GM23248 (cell line): ENCODE results near the gene IBTK. TPM values are rescaled to one million over a fixed set of nuclear protein-coding genes. Genes with fewer than 3 reads are reported as not detected.
A peak's percentile ranks its signal among the peaks of the same experiment; 100 is the strongest.

Source experiments
- DNase-seq: peaks from one replicate; pipeline ENCODE4 v3.0.0-alpha.2; 2015
- H2AFZ ChIP-seq: fragments of 200-600 bp; sonication (generic); 2 replicates; pipeline ENCODE4 v1.6.1; 2016; ENCODE audit warnings: antibody characterized with exemption
- H3F3A ChIP-seq: fragments of 200-600 bp; sonication (generic); 2 replicates; pipeline ENCODE4 v1.6.1; 2016; ENCODE audit warnings: mild to moderate bottlenecking, antibody characterized with exemption, mixed run types; ENCODE audit not compliant: insufficient read depth
- H3K27ac ChIP-seq: fragments of 200-600 bp; sonication (generic); 2 replicates; pipeline ENCODE4 v1.5.1; 2016; ENCODE audit warnings: mild to moderate bottlenecking
- H3K27me3 ChIP-seq: fragments of 200-600 bp; sonication (generic); replicated peaks from 2 replicates; pipeline ENCODE4 v1.6.1; 2016; ENCODE audit warnings: mild to moderate bottlenecking; ENCODE audit not compliant: insufficient read depth
- H3K36me3 ChIP-seq: fragments of 200-600 bp; sonication (generic); 2 replicates; pipeline ENCODE4 v1.6.1; 2016; ENCODE audit warnings: low read depth, mild to moderate bottlenecking
- H3K4me1 ChIP-seq: fragments of 200-600 bp; sonication (generic); 2 replicates; pipeline ENCODE4 v1.6.1; 2016; ENCODE audit warnings: mild to moderate bottlenecking; ENCODE audit not compliant: insufficient read depth
- H3K4me2 ChIP-seq: fragments of 200-600 bp; sonication (generic); one replicate; pipeline ENCODE4 v1.6.1; 2016; ENCODE audit warnings: mild to moderate bottlenecking; ENCODE audit not compliant: unreplicated experiment
- H3K4me3 ChIP-seq: fragments of 200-600 bp; sonication (generic); 2 replicates; pipeline ENCODE4 v1.5.1; 2016; ENCODE audit warnings: mild to moderate bottlenecking
- H3K79me2 ChIP-seq: fragments of 200-600 bp; sonication (generic); 2 replicates; pipeline ENCODE4 v1.6.1; 2016; ENCODE audit warnings: mild to moderate bottlenecking; ENCODE audit not compliant: insufficient read depth
- H3K9ac ChIP-seq: fragments of 200-600 bp; sonication (generic); 2 replicates; pipeline ENCODE4 v1.6.1; 2016; ENCODE audit warnings: mild to moderate bottlenecking
- H3K9me2 ChIP-seq: fragments of 200-600 bp; sonication (generic); 2 replicates; pipeline ENCODE4 v1.6.1; 2016; ENCODE audit warnings: mixed run types, mild to moderate bottlenecking, moderate library complexity; ENCODE audit not compliant: insufficient read depth
- H3K9me3 ChIP-seq: fragments of 200-600 bp; sonication (generic); one replicate; pipeline ENCODE4 v1.6.1; 2017; ENCODE audit warnings: low read depth
- H4K20me1 ChIP-seq: fragments of 200-600 bp; sonication (generic); 2 replicates; pipeline ENCODE4 v1.6.0; 2016; ENCODE audit not compliant: insufficient read depth
- EZH2 ChIP-seq: fragments of 200-600 bp; sonication (generic); IDR thresholded peaks from 2 replicates; pipeline ENCODE4 v1.6.1; 2018; ENCODE audit warnings: antibody characterized with exemption, mild to moderate bottlenecking; ENCODE audit not compliant: insufficient read depth, poor library complexity, severe bottlenecking
- EZH2phosphoT487 ChIP-seq: fragments of 200-600 bp; sonication (generic); IDR thresholded peaks from 2 replicates; pipeline ENCODE4 v1.6.1; 2018; ENCODE audit warnings: antibody characterized with exemption, moderate library complexity, mild to moderate bottlenecking, low read depth; ENCODE audit not compliant: insufficient read depth
- WGBS, 2 experiments: methylation state at CpG; one replicate each; pipeline ENCODE4 v1.1.6; 2015 to 2017; ENCODE audit warnings: low lambda C conversion rate in 2 of 2, low coverage in 1 of 2; ENCODE audit errors: missing lambda C conversion rate in 2 of 2; 5-methylcytosine and 5-hydroxymethylcytosine counted together
- in situ Hi-C: fragments of 300-500 bp; cut with MboI; formaldehyde crosslinking; loops from 2 replicates; pipeline ENCODE4 v1.15.0; 2020
- polyA plus RNA-seq: library from polyadenylated mRNA; unstranded; fragments of >200 nt; fragmentation: Nextera tagmentation; extraction: Ambion mirVana; gene quantifications from 2 replicates; pipeline ENCODE4 v1.2.1, GENCODE V29; 2016
- total RNA-seq: library from RNA; depleted of rRNA; stranded (reverse); fragments of >200 nt; shearing (Covaris generic); gene quantifications from 2 replicates; pipeline ENCODE4 v1.2.3, GENCODE V29; 2014

The IBTK gene
- total and polyA plus RNA-seq, 2 experiments from 2014 or later = 23.8 to 44.5 TPM

GRCh38 chr6:82239597-82239996 is 7.9 kb downstream of the IBTK start:
- Histone ChIP-seq H3K4me3 (no peak overlapping the region), H3K4me2 (no peak overlapping the region), H3K9ac (no peak overlapping the region), H2AFZ (no peak overlapping the region), H3K27ac (no peak overlapping the region), H4K20me1 (no peaks in the 10 kb centered on the region), H3K9me2 (no peaks in the 10 kb centered on the region), H3K9me3 (no peaks in the 10 kb centered on the region), H3F3A (peaks cover 3% of the 10 kb centered on the region; the same call in 1 of the 2 replicates), H3K79me2 (peaks cover 100% of the 10 kb centered on the region), H3K36me3 (peaks cover 20% of the 10 kb centered on the region), H3K27me3 (no peaks in the 10 kb centered on the region), H3K4me1 (peaks cover 12% of the 10 kb centered on the region)
- in situ Hi-C loops = loop anchor here (25.0 kb wide), 1 partner anchor 948 kb away; the partner anchor contains the start of genes PGM3 and RWDD2A
- DNase-seq = no peak
- TF ChIP-seq EZH2 (no peak), EZH2phosphoT487 (no peak)
- 84 to 93% methylated on average over 2 of the region's 2 CpGs for WGBS, 2 experiments

- Histone ChIP-seq H2AFZ (no peak overlapping the region), H3K9me3 (no peaks in the 10 kb centered on the region), H3K36me3 (peaks cover 31% of the 10 kb centered on the region), H3K79me2 (peaks cover 100% of the 10 kb centered on the region), H3K27me3 (no peaks in the 10 kb centered on the region), H3K9ac (no peak overlapping the region), H3K9me2 (no peaks in the 10 kb centered on the region), H3K4me3 (no peak overlapping the region), H4K20me1 (no peaks in the 10 kb centered on the region), H3K4me2 (no peak overlapping the region), H3K4me1 (no peaks in the 10 kb centered on the region), H3F3A (peaks cover 3% of the 10 kb centered on the region; the same call in 1 of the 2 replicates), H3K27ac (no peak overlapping the region)
- peak; percentile 31 for DNase-seq
- TF ChIP-seq EZH2phosphoT487 (no peak), EZH2 (no peak)
- 46 to 80% methylated on average over 1 of the region's 1 CpG for WGBS, 2 experiments
- in situ Hi-C loops = loop anchor here (25.0 kb wide), 1 partner anchor 950 kb away; the partner anchor contains the start of genes PGM3 and RWDD2A
Measured at GRCh38 chr6:82237013-82237412, 10.5 kb downstream of the IBTK start.

GRCh38 chr6:82227770-82228169 is 19.8 kb downstream of the IBTK start:
- no peaks in the 10 kb centered on the region for H4K20me1 ChIP-seq
- no peak overlapping the region for H2AFZ ChIP-seq
- H3K4me1 ChIP-seq = peaks cover 9% of the 10 kb centered on the region
- no peaks in the 10 kb centered on the region for H3F3A ChIP-seq
- in situ Hi-C loops = loop anchor here (25.0 kb wide), 1 partner anchor 960 kb away; the partner anchor contains the start of genes PGM3 and RWDD2A
- no peaks in the 10 kb centered on the region for H3K9me3 ChIP-seq
- no peak overlapping the region for H3K4me3 ChIP-seq
- H3K79me2 ChIP-seq = peaks cover 72% of the 10 kb centered on the region
- H3K9me2 ChIP-seq = no peaks in the 10 kb centered on the region
- H3K27me3 ChIP-seq = no peaks in the 10 kb centered on the region
- 94 to 100% methylated on average over 1 of the region's 1 CpG for WGBS, 2 experiments
- DNase-seq = no peak
- peaks cover 71% of the 10 kb centered on the region for H3K36me3 ChIP-seq
- no peak overlapping the region for H3K4me2 ChIP-seq
- TF ChIP-seq EZH2 (no peak), EZH2phosphoT487 (no peak)
- no peak overlapping the region for H3K9ac ChIP-seq
- H3K27ac ChIP-seq = no peak overlapping the region

GRCh38 chr6:82220167-82220566 is 27.4 kb downstream of the IBTK start:
- DNase-seq = no peak
- 91 to 98% methylated on average over 2 of the region's 2 CpGs for WGBS, 2 experiments
- peaks cover 24% of the 10 kb centered on the region for H3K79me2 ChIP-seq
- no peaks in the 10 kb centered on the region for H3K4me1 ChIP-seq
- H2AFZ ChIP-seq = no peak overlapping the region
- no peak overlapping the region for H3K4me3 ChIP-seq
- peaks cover 77% of the 10 kb centered on the region for H3K36me3 ChIP-seq
- no peaks in the 10 kb centered on the region for H3K27me3 ChIP-seq
- no peaks in the 10 kb centered on the region for H4K20me1 ChIP-seq
- TF ChIP-seq EZH2phosphoT487 = no peak
- TF ChIP-seq EZH2 = no peak
- no peak overlapping the region for H3K4me2 ChIP-seq
- in situ Hi-C loops = no loop called here
- no peaks in the 10 kb centered on the region; the same call in 1 of the 2 replicates for H3F3A ChIP-seq
- no peaks in the 10 kb centered on the region for H3K9me3 ChIP-seq
- H3K9ac ChIP-seq = no peak overlapping the region
- H3K9me2 ChIP-seq = no peaks in the 10 kb centered on the region
- H3K27ac ChIP-seq = no peak overlapping the region
